Activated gamma-delta T cell treated with Interleukin-2 at 50 U/mL for 16 hours (primary cell): ENCODE measurements around the gene TTLL5.
A peak's percentile ranks its signal among the peaks of the same experiment; 100 is the strongest.

Experiments used
- DNase-seq: peaks from one replicate; pipeline ENCODE4 v3.0.0-alpha.2; 2020

Gene TTLL5

DNA sequence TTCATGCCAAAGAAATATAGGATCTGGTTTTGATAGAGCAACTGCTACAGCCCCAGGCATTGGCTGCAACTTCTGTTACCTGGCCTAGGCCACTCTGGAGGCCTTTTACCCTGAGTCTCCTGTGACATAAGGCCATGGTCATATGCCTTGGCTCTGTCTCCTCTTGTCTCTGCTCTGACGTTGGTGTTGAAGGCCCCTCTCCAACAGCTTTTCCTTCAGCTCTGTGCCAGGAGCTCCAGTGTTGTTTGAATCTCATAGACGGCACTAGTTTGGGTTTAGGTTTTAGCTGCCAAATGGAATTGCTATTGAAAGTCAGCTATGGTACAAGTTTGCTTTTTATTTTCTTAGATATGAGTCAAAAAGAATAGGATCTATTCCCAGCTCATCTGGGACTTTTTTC, 41.1 kb downstream of the TTLL5 start:
- no peak for DNase-seq

DNA sequence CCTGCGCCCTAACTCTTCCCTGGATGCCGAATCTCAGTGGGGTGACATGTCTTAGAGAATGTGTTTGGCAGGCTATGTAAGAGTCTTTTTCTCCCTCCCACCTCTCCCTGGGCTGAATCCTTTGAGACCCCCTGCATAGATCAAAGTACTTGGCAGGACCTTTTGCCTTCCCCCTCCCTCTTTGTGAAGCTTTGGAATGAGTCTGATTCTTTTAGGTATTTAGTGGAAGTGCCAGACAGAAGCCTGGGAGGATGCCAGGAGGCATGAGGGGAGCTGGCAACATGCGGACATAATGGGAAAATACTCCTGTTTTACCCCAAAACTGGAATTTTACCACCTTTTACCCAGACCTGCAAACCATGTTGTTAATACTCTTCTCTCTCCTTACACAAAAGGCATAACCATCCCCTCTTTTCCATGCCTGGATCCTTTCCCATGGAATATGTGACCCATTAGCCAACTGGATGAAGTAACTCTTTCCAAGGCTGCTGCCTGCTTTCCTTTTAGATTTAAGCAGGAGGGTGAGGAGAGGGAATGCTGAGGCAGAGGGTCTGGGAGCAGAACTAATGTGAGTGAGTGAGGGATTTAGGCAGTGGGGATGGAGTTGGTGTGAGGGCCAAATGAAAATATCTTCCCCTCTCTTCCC, 41.7 kb downstream of the TTLL5 start:
- no peak for DNase-seq

DNA sequence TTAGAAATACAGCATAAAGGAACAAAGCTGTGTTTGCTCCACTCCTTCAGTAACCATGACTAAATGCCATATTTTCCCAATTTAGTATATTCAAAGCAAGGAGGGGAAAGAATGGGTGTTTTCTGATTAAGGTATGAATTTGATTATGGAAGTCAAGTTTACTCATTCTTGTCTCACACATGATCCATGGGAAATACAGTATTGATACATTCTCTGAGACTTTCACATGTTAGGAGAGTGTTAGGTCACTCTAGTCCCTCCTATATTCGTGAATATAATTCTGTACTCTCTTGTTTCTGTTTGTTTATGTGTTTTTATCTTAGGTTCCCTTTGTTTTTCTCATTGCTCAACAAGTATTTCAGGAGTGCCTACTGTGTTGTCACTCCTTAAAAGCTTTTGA, 42.4 kb downstream of the TTLL5 start:
- no peak for DNase-seq

DNA sequence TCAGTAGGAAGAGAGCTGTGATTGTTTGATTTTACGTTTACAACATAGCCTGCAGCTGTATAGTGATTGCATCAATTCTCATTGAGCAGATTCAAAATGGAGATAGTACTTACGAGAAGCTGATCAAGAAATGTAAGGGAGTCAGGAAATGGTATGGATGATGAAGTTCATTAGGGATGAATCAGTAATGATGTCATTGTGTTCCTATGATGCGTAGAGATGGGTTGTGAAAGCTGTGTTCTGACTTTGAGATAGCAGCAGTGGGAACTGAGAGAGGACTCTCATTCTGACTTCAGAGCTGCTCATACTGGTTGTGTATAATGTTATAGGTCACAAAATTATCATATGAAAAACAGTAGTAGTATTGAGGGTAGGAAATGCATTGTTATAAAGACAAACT, 44.0 kb downstream of the TTLL5 start:
- no peak for DNase-seq

DNA sequence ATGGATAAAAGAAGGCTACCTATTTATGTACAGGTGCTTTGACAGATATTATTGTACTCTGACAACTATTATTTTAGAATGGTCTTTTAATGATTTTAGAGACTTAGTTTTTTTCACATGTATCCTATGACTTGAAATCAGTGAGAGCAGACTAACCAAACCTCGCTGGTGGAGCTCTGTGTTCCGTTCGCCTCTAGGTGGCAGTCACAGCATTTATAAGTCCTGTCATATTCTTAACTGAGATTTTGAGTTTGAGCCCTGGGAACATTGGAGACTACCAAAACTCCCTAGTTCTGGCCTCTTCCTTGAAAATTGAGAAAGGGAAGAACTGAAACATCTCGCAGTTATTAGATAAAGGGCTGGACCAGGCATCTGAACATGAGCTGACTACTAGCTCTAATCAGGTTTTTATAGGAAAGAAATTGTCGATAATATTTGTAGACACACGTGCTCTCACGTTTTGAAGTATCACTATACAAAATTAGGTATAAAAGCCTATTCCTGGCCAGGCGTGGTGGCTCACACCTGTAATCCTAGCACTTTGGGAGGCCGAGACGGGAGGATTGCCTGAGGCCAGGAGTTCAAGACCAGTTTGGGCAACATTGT, 48.3 kb downstream of the TTLL5 start:
- DNase-seq, result peak; percentile 51

DNA sequence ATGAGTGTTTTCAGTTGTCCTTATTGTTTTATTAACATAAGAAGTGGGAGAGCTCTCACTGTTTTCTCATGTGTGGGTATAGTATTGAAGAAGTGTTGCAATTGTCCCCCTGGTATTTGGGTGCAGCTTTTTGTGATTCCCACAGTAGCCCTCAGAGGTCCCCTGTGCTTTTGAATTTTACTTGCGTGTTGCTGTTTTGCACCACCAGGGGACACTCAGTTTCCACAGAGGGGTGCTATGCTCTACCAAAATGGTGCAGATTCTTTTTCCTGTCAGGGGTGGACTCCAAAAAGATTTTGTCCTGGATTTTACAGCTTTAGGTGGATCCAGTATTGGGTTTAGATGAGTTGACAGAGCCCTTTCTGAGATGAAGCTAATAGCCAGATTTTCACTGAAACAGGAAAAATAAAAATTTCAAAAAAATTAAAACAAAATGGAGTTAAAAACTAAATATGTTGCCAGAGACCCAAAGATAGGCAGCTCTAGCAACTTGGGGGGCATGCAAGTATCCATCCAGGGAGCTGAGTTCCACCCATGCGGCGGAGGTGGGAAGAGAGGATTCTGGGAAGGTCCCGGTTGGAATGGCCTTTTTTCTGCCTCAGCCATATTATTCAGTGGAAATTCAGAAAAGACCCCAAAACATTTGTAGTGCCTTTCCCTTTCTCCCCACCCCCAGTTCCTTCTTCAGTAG, 50.2 kb downstream of the TTLL5 start:
- DNase-seq, result peak; percentile 4

DNA sequence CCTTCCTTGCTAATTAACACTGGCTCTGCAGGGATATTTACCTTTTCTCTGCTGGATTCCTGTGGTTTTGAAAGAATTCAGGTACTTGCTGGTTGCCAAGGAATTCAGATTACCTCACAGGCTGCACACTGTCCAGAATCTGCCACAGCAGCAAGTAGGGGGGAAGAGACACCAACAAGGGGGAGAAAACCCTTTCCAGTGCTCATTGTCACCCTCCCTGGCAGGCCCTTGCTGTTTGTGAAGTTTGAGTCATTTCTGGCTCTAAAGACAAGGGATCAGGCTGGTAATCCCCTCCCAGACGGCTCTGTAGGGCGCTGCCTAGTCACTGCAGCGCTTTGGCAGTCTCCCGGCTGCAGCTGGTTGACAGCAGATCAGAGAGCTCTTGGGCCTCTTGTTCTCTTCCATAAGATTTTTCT, 50.8 kb downstream of the TTLL5 start:
- no peak for DNase-seq

DNA sequence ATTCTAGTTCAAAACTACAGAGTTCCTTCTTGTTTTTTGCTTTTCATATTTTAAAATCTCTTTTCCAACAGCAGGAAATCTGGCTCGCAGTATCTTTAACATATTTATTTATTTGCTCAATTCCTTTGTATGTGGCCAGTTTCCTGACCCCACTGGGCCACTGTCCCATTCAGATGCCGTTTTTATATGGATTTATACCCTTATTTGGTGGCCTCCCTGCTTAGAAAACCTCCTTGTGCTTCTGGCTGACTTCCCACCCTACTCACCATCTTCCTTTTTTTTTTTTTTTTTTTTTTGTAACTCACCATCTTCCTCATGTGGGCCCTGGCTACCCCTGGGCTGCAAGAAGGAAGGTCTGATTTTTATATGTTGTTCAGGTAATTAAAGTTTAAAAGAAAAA, 53.9 kb downstream of the TTLL5 start:
- DNase-seq, result no peak

DNA sequence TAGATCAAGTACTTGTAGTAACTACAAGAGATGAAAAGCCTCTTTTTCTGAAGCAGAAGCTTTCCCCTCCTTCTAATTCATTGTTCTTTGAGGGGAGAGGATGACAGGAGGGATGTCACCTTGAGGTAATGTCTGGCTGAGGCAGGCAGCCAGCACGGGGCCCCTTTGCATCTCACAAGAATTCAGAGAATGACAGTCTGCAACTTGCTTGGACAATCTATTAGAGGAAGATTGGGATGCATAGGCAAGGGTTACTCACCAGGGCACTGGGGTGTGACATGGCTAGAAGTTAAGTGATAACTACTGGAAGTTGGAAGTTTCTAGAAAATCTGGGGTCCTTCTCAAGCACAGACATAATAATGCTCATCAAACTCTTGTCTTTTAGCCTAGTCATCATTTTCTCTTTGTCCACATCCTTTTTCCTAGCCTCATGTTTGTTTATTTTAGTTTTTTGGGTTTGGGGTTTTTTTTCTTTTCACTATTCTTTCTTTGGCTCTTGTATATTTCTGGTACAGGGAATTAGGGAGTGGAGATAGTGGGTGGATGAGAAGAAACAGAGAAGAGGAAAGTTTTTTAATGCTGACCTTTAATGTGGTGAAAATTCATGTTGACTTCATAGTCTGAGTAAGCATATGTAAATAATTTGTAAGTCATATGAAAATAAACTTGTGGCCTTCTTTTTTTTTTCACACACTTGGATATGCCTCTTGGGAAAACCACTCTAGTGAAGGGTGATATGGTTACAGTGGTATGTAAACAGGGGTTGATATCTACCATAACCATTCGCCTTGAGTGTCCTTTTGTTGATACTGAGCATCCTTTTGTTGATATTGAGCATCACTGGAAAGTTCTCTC, 55.1 kb downstream of the TTLL5 start:
- DNase-seq, result no peak

DNA sequence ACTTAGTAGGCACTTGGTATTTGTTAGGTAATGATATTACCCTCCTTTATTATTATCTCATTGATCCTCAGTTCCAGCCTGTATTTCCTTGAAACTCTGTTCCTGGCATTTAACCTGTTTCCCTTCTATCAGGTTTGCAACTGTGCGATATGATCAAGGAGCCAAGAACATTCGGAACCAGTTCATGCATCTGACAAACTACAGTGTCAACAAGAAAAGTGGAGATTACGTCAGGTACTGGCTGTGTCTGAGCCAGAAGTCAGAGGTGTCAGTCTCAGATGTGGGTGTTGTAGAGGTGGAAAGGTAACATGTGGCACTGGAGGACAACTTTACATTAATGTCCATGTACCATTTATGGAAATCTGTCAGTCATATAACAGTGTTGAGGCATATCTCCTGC, 56.7 kb downstream of the TTLL5 start:
- no peak for DNase-seq

DNA sequence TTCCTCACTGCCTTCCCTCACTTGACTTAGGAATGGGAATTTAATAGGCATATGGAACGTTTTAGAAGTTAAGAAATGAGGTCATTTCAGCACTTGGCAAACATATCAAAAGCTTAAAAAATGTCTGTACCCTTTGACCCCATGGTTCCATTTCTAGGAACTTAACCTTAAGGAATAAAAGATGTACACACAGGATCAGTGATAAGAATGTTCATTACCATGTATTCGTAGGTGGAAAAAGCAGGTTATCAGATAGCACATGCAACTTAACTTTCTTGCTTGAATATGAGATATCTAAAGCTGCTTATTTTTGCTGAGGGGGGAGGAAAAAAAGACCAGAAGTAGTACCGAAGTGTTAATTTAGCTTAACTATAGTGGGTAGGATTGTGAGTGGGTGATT, 57.2 kb downstream of the TTLL5 start:
- DNase-seq, result no peak

DNA sequence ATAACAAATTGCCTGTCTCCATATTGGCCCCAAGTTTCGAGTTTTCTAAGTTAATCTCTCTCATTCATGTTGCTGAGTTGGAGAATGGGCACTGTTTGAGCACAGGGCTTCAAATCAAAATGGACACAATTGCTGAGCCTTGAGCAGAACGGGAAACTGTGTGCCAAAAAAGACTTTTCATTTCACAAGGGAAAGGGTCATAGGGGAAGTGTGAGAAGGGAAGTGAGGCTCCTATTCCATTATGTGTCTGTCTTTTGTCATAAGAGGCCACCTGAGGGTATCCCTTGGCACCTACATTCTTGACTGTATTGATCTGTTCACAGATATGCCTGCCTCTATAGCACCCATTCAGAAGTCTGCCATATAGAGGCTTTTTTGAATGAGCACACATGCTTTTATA, 59.1 kb downstream of the TTLL5 start:
- no peak for DNase-seq

DNA sequence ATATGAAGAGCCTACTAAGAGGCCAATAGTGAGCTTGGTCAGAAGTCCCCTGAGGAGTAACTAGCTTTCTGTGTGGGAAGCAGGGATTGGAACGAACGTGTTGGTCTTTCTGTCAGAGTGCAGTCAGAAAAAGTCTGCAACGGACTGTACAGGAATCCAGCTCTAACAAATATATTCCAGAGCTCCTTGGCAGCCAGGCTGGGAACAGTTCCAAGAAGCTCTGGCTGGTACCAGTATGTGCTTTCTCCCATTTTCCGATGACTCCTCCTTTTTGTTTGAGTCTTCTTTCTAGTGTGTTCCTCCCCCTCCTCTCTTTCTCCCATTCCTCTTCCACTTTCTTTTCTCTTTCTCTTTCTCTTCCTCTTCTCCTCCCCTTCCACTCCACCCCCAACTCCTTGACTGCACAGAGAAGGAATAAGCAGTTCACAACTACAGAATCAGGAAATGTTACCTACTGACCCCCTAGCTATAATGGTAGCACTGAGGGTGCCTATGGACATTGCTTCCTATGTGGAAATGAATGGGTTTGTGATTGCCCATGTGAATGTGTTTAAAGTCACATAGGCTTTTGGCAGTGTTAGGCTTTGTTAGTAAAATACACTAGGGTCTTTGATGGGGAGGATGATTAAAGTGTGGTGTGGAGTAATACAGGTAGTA, 59.9 kb downstream of the TTLL5 start:
- no peak for DNase-seq

DNA sequence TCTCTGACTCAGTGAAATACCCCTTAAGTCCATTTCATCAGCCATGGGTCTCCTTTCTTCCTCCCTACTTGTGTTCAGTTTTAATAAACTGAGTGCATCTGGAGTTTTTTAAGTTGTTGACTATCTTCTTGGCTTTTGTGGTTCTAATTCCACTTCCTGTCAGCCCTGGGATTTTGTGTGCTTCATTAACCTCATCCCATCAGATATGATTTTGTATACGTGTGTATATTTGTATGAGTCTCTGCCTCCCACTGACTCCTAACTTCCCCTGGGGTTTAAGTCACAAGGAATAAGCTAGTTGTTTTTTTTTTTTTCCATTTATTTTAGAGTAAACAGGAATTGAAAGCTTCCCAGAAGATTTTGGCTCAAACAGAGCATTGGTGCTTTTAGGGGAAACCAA, 62.7 kb downstream of the TTLL5 start:
- no peak for DNase-seq

DNA sequence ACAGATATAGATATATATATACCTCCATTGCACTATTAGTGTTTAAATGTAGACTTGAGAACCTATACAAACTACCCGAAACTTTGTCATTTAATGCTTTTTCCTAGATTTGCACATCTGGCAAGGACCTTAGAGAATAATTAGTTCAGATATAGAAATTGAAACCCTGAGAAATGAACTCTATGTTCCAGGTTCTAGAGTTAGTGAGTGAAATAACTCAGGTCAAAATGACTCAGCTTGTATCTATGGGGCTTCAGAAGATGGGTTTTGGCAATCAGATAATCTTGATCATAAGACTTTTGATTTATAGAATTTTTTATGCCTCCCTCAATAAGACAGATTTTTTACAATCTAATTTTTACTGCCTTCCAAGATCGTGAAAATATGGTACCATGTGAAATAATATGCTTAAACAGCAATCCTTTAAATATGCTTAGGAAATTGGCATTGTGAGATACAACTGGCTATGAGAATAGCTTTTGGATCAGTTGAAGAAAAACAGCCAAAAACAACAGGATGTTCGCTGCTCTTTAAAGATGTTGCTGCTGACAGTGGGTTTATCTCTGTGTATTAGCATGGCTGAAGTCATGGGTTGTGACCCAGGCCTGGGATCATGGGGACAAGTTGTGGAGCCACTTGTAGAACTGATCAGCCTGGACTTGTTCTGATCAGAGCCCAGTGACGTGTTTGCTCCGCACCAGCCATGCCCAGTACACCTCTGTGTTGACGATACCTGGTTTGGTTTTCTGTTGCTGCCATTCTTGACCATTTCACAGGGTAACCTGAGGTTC, 63.6 kb downstream of the TTLL5 start:
- no peak for DNase-seq

DNA sequence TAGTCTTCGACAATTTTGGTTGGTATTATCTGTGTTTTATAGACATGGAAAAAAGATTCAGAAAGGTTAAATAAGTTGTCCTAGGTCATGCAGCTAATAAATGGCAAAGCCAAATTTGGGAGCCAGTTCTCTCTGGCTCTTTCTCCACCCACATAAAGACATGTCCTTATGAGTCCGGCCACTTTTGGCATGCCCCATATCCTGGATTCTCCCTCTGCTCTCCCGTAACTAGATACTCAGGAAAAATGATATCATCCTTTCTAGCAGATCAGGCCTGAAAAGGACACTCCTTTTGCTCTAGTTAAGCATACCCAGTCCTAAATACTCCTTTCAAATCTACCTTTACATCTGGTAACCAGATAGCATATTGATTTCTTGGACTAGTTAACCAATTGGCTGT, 64.4 kb downstream of the TTLL5 start:
- no peak for DNase-seq

DNA sequence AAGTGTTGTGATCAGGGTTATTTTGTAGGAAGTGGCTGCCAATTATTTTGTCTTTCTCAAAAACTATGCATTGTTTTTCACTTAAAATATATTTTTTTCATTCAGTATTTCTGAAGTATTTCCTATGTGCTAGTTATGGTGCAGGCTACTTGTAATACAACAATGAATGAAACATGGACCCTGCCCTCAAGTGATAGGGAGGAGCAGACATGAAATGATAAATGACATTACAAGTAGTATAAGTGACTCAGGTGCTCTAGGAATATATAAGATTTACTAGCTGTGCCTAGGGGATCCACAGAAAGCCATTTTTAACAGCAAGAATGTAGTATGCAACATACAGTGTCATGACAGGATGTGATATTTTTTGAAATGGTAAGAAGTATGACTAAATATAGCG, 65.3 kb downstream of the TTLL5 start:
- DNase-seq, result no peak

DNA sequence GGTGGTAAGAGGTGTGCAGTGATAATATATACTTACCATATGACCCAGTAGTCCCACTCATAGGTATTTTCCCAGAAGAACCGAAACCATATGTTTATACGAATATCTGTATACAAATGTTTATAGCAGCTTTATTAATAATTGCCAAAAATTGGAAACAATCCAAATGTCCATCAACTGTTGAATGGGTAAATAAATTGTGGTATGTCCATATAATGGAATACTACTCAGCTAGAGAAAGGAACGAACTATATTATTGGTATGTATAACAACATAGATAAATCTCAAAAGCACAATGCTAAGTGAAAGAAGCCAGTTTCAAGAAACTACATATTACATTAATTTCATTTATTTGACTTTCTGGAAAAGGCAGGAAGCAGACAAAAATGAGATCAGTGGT, 66.1 kb downstream of the TTLL5 start:
- DNase-seq, result no peak

DNA sequence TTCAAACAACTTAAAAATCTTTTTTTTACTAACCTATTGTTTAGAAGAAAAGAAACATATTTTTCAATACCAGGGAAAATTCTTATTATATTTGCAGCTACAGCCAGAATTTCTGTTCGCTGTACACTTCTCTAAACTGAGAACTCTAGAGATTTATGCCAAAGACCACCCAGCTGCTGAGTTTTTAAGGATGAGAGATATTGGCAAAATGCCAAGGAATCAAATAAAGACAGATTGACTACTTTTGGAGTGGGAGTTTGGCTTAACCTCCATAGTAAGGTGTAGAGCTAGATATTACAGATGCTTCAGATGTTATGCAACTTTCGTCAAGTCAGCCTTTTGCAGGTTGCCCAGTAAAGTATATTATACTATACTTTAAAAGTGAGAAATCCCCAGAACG, 71.8 kb downstream of the TTLL5 start:
- no peak for DNase-seq

DNA sequence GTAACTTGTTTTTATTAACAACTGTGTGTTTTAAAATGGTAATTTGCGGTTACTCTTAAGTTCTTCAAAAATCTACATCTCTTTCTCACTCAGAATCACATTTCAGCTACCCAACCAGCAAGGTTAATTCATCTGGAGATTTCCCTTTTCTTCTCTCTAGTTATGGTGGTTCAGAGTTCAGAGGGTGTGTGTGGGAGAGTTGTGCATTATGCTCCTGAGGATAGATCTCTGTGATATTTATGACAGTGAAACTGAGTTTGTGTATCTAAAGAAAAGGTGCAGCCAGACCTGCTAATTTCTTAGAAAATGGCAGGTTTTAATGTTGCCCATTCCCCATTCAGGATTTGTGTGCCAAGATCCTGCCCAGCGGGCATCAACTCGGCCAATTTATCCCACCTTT, 73.8 kb downstream of the TTLL5 start:
- no peak for DNase-seq

DNA sequence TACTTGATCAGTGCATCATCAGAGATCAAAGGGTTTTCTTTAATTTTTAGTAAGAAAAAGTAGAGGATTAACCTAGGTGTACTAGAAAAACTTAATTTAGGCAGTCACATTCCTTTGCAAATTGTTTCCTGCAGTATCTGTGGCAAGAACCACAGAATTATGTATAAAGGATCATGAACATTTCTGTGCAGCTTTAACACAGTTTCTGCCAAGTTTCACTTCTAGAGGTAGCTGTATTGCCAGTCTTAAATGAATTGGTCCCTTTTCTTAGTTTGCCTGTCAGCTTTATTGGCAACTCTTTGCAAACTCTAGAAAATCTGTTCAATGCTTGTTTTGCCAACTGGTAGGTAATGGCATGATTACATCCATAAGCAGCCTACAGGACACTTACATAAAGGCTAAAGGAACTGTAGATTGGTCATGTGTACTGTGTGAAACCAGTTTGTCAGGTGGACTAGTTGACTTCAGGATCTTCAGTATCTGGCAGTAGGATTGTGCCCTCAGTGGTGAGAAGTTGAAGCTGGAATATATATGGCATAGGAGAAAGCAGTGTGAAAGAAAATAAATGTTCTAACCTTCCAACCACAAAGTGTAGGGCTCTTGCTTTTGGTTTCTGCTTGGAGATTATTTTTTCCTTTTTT, 75.9 kb downstream of the TTLL5 start:
- DNase-seq, result no peak

DNA sequence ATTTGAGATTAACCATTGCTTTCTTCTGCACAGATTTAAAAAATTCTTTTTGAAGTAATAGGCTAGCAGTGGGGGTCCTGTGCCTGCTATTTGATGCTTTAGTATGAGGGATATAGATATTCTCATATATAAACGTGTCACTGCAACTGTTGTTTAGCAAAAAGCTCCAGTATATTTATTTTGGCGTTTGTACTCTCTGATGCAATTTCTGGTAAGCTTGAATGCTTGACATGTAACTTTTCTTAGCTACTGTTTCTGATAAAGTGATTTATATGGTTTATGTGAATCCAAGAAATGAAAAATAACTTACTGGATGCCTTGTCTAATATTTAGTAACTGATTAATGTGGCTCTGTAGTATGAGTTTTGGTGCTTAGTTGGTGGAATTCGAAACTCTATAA, 77.1 kb downstream of the TTLL5 start:
- DNase-seq, result no peak
